Measurements from ENCODE around the gene MORN4. TPM values are rescaled to one million over a fixed set of nuclear protein-coding genes. Genes with fewer than 3 reads are reported as not detected.
A peak's percentile ranks its signal among the peaks of the same experiment; 100 is the strongest.

Gene MORN4
- polyA plus RNA-seq, 1 of the 3 experiments (the other 2 are of a cell fraction): 31.4 TPM

- TF ChIP-seq ZBTB33 (IDR thresholded peaks at IDR 0.05; ENCODE audit: borderline replicate concordance, low read depth) (no peak; the same call in 1 of the 2 replicates), EP300 (IDR thresholded peaks at IDR 0.05; ENCODE audit: borderline replicate concordance in 1 of 2, low read depth in 1 of 2, low read length in 1 of 2) (peak in 1 of 2 experiments; percentile 68; a peak in 1 of 4 replicates), IRF3 (IDR thresholded peaks at IDR 0.05; ENCODE audit: low read depth, low read length) (no peak), FOSL2 (IDR thresholded peaks at IDR 0.05; ENCODE audit: borderline replicate concordance, low read depth) (peak; percentile 97), NRF1 (IDR thresholded peaks at IDR 0.05; ENCODE audit: low read depth, low read length) (no peak), RAD21 (IDR thresholded peaks at IDR 0.05; ENCODE audit: low read length) (no peak), MAX (IDR thresholded peaks at IDR 0.05; ENCODE audit: low read depth) (peak; percentile 57; the same call in 1 of the 2 replicates), RCOR1 (IDR thresholded peaks at IDR 0.05; ENCODE audit: low read length) (no peak), REST (IDR thresholded peaks at IDR 0.05; ENCODE audit: low read depth, low read length) (peak; percentile 44; the same call in 1 of the 2 replicates)
These were observed 15.5 kb upstream of the MORN4 start (continued) for GRCh38 chr10:97648562-97649404.

GRCh38 chr10:97647556-97647955 is 14.3 kb upstream of the MORN4 start:
- peaks cover 38% of the 10 kb centered on the region for H3F3A ChIP-seq (replicated peaks; ENCODE audit: insufficient read depth)
- peaks cover 6% of the 10 kb centered on the region; the same call in 1 of the 2 replicates for H4K20me1 ChIP-seq (ENCODE audit: insufficient read depth)
- H3K4me3 ChIP-seq (ENCODE audit: low read depth in 2 of 2, low read length in 1 of 2): no peak overlapping the region
- H3K4me1 ChIP-seq (ENCODE audit: control insufficient read depth in 1 of 2, insufficient read depth in 2 of 2, low read depth in 1 of 2, low read length in 1 of 2): peaks cover 4 to 22% of the 10 kb centered on the region in 2 experiments; a peak in 3 of 4 replicates
- ChIA-PET CTCF (interaction anchor here (0.9 to 1.4 kb wide), 3 partner anchors 10 to 84 kb away, joined by 3 to 5 read pairs (median 3); no protein-coding TSS in a partner anchor), POLR2A (no interaction called here)
- DNase-seq: no peak
- no peak overlapping the region for H2AFZ ChIP-seq (ENCODE audit: low read depth)
- H3K79me2 ChIP-seq (ENCODE audit: insufficient read depth): peaks cover 77% of the 10 kb centered on the region
- no peak overlapping the region for H3K9ac ChIP-seq
- peaks cover 28 to 41% of the 10 kb centered on the region in 2 experiments for H3K36me3 ChIP-seq (replicated peaks in 1 of 2; ENCODE audit: control insufficient read depth in 1 of 2, insufficient read depth in 2 of 2, low read length in 1 of 2)
- peak overlapping the region in 1 of 2 experiments; percentile 95; a peak in 2 of 4 replicates for H3K27ac ChIP-seq (ENCODE audit: low read depth in 2 of 2, low read length in 1 of 2)
- WGBS (ENCODE audit: low lambda C conversion rate): 53% methylated on average over 1 of the region's 1 CpG
- H3K9me2 ChIP-seq: no peaks in the 10 kb centered on the region
- no peaks in the 10 kb centered on the region for H3K9me3 ChIP-seq
- no peaks in the 10 kb centered on the region for H3K27me3 ChIP-seq (ENCODE audit: insufficient read depth)
- H3K4me2 ChIP-seq: peak overlapping the region; percentile 66; the same call in 1 of the 2 replicates
- TF ChIP-seq GABPA (IDR thresholded peaks at IDR 0.05; ENCODE audit: low read depth) (no peak), JUND (IDR thresholded peaks at IDR 0.05) (no peak), USF2 (IDR thresholded peaks at IDR 0.05; ENCODE audit: borderline replicate concordance, low read depth, low read length) (no peak), SMC3 (IDR thresholded peaks at IDR 0.05; ENCODE audit: low read depth, low read length) (no peak), FOXM1 (IDR thresholded peaks at IDR 0.05; ENCODE audit: low read depth) (no peak), MXI1 (IDR thresholded peaks at IDR 0.05; ENCODE audit: low read depth, low read length) (no peak), NRF1 (IDR thresholded peaks at IDR 0.05; ENCODE audit: low read depth, low read length) (no peak), ZBTB33 (IDR thresholded peaks at IDR 0.05; ENCODE audit: borderline replicate concordance, low read depth) (no peak), TEAD4 (IDR thresholded peaks at IDR 0.05; ENCODE audit: borderline replicate concordance, insufficient read depth) (no peak), TAF1 (IDR thresholded peaks at IDR 0.05; ENCODE audit: borderline replicate concordance, low read depth, low read length) (no peak), MEF2A (IDR thresholded peaks at IDR 0.05; ENCODE audit: borderline replicate concordance, low read depth) (no peak), GATA2 (CRISPR knock-in tag; IDR thresholded peaks at IDR 0.05) (no peak)
